NCI-H345 treated with DMSO at 0.1 percent for 48 hours (cell line): ENCODE results near the gene HDGFL3.
"Not testable (repeated sequence)": the region's sequence is repeated elsewhere in the genome, so short reads cannot be mapped to it uniquely, and the experiment has no call there.

ENCODE experiments used
- DNase-seq: peaks from one replicate; lab custom pipeline; 2025; ENCODE audit not compliant: unreplicated experiment; lab: John Stamatoyannopoulos, UW

The HDGFL3 gene

DNA sequence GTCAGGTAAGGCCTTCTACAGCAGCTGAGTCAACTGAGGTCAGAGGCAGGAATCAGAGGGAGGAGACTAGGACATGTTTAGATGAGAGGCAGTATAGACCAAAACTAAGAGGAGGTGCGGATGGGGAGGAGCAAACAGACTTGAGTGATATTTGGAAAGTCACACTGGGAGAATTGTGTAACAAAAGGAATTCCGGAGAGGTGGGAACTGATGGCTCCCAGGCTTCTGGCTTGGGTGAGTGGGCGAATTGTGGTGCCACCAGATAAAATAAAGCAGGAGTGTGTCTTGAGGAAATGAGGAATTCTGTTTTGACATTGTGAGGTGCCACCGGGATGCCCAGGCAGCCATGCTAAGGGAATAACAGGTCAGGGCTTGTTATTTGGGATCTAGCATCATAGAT, 103.5 kb downstream of the HDGFL3 start:
- no peak for DNase-seq

DNA sequence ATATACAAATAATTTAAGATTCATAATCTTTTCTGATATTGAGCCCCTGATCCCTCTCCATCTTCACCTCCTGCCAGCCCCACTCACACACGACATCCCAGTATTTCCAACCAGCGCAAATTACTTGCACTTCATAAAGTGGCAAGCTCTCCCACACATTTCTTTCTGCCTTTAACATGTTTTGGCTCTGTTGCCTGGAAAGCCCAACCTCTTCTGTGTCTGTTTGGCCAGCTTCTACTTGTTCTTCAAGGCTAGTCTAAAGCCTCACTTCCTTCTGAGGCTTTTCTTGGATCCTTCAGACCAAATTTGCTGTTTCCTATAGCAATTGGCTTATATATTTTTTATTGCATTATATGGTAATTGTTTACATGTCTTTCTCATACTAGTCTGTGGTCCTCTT, 105.3 kb downstream of the HDGFL3 start:
- DNase-seq: no peak

DNA sequence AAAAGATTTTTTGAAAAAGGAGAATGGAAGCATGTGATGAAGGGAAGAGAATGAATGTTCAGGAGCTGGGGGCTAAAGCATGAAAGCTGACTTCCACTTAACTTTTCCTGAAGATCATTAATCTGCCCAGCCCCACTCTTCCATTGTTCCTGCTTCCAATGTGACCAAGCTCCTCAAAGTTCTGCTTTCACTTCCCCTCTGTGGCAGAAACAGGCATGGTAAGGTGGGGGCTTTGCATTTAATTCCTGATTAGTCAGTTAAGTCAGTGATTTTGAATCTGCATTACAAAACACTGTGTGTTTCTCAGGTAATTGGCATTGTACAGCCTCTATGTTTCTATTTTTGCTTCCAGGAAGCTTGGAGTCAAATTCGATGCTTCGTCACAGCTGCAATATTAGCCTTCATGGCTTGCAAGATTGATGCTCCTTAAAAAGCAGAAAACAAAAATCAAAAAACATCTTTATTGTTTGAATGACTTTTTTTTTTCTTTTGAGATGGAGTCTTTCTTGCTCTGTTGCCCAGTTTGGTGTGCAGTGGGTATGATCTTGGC, 107.5 kb downstream of the HDGFL3 start:
- DNase-seq: no peak

DNA sequence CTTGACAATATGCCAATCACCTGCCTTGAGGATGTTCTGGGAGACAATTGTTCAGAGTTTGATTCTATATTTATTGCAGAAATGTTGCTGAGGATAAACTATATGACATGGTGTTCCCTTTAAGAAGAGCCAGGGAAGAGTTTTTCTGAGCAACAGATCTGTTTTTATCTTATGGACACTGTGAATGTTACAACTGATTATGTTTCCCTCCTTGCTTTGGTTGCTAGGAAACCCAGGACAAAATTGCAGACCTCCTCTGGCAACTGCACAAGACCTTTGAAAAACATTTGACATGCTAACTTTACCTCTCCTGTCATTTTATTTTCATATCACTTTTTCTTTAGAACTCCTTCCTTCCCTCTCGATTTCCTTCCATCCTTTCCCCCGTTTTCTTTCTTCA, 108.3 kb downstream of the HDGFL3 start:
- no peak for DNase-seq

DNA sequence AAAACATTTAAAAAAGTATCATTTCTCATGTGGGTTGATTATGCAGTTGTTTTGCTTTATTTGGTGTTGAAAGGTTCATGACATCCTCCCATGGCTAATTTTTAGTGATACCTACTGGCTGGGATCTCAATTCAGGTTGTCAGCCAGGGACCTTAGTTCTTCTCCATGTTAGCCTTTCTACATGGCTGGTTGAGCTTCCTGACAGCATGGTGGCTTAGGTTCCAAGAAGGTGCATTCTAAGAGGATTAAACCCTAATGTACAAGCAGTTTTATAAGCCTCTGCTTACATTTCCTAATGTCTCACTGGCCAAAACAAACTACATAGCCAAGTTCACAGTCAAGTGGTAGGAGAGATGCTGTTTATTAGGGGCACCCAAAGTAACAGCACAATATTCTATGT, 109.5 kb downstream of the HDGFL3 start:
- DNase-seq: no peak

DNA sequence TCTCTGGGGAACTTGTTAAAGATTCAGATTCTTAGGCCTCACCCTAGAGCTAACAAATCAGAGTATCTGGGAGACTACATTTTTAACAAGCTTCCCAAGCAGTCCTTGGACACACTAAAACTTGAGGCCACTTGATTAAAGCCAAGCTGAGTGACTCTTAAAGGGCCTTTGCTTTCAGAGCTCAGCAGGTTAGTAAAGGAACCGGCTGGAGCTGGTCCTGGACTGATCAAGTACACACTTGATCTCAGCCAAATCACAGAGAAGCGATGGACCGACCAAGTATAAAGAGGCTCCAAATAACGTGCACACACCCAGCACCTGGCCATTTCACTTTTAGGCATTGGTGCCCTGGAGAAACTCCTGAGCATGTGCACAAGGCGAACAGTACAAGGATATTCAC, 113.0 kb downstream of the HDGFL3 start:
- no peak for DNase-seq

DNA sequence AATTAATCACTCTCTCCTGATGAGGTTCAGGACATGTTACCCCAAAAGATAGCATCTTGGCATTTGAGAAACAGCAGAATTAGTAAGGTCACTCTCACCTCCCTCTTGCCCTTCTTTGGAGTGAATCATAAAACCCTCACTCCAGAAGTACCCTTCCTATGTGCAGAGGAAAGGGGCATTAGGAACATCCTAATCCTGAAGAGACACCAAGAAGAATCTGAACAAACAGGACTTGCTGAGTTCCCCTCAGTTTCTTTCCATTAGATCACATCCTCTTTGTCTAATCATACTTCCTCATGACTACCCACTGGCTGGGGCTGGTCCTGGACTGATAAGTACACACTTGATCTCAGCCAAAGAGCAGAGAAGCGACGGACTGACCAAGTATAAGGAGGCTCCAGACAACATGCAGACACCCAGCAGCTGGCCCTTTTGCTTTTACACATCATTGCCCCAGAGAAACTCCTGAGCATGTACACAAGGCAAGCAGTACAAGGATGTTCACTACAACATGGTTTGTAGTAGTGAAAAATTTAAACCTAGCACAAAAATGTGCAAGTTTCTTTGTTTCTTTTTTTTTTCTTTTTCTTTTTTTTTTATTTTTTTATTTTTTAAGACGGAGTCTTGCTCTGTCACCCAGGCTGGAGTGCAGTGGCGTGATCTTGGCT, 115.2 kb downstream of the HDGFL3 start:
- no peak for DNase-seq

DNA sequence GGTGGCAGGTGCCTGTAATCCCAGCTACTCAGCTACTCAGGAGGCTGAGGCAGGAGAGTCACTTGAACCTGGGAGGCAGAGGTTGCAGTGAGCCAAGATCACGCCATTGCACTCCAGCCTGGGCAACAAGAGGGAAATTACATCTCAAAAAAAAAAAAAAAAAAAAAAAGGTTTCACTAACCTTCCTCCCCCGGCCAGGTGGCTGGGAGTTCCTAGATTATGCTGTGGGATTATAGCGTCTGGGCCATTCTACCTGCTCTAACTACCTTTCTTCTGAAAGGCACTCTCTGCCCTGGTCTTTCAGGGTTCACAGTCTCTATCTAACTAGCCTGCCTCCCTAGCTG, 115.7 kb downstream of the HDGFL3 start:
- DNase-seq: not testable (repeated sequence)

DNA sequence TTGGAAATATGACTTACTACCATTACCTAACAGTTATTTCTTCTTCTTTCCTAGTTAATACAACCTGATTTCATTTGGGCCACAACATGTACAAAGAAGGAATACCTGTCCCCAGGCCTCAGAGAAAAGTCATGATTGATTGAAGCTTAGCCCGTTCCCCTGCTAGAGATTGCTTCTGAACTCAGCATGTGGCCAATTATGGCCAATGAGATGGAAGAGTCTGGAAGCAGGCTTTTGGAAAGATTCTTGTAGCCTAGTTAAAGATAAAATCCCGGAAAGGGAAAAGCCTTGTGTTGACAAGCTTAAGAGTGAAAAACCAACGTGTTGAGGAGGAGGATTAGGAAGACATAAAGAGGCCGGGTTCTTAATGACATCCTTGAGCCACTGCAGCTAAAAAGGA, 117.2 kb downstream of the HDGFL3 start:
- DNase-seq: no peak

DNA sequence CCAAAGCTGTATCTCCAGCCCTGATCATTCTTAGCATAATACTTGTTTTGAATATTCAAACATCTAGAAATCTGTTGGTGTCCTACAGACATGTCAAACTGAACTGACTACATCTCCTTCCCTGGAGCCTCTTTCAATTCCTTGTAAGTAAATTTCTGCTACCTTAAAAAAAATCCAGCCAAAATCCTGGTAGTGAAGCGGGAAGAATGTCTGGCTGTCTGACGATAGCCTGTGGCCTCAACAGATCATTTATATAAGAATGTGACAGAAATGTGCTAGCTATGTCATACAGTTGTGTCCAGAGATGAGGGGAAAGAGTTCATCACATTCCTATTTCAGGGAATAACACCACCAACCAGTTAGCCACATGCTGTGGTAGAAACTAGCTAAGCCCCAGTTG, 118.7 kb downstream of the HDGFL3 start:
- no peak for DNase-seq

DNA sequence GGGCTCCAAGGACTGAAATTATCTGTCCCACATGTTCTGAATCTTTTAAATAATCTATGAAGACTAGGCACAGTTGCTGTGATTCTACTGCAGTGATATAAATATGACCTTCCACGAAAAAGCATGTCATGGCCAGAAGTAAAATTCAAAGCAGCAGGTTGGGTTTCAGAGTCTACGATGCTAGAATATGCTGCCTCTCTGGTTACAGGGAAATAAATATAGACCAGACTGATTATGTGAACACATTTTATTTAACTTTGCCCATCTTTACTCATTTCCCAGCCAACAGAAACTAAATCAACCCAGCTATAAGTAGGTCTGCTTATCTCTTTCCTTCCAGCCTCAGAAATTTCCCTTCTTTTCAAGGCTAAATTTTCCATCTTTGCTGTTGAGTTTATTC, 120.0 kb downstream of the HDGFL3 start:
- no peak for DNase-seq

DNA sequence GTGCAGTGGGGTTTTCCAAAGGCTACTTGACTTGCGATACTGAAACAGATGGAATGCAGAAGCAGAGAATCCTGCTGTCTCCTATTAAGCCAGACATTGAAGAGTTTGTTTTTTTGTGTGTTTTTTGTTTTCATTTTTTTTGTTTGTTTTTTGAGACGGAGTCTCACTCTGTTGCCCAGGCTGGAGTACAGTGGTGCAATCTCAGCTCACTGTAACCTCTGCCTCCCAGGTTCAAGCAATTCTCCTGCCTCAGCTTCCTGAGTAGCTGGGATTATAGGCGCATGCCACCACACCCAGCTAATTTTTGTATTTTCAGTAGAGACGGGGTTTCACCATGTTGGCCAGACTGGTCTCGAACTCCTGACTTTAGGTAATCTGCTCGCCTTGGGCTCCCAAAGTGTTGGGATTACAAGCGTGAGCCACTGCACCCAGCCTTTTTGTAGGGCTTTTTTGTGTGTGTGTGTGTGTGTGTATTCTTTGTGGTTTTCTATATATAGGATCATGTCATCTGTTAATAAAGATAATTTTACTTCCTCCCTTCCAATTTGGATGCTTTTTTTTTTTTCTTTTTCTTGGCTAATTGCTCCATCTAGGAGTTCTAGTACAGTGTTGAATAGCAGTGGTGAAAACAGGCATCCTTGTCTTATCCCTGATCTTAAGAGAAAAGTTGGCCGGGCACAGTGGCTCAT, 121.6 kb downstream of the HDGFL3 start:
- not testable (repeated sequence) for DNase-seq

DNA sequence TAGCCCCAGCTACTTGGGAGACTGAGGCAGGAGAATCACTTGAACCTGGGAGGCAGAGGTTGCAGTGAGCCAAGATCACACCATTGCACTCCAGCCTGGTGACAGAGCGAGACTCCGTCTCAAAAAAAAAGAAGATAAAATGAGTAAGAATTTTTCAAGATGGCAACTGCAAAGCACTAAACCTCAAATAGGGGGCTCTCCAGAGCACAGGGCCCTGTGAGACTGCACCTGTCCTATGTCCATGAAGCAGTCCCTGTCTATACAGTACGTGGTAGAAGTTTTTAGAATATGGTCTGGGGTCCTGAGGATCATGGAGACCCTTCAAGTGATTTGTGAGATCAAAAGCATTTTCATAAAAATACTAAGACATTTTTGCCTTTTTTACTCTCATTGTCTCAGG, 122.2 kb downstream of the HDGFL3 start:
- DNase-seq: not testable (repeated sequence)

DNA sequence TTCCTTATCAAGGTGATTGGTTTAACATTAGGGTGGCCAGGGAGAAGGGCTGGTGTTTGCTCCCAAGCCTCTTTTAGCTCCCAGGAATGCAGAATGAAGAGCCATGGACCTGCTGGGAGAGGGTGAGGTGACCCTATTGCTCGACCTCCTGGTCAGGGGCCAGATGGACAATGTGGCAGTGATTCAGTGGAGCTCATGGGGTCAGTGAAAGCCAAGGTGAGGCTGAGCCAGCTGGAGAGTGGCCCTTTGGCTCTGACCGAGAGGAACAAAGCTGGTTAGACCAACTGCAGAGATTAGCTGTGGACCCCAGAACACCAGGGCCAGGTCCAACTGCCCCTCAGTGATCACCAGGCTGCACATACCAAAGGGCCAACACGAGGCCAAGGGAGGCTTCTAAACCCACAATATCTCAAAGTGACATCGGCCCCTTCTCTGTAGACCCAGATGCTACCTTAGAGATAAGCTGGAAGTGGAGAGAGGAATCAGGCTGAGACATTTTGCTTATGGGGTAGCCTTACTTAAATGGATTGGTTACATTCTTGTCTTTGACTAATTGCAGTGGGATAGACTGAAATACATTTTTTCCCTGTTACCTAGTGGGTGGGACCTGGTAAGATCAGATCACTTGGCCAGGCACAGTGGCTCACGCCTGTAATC, 124.8 kb downstream of the HDGFL3 start:
- DNase-seq: no peak

DNA sequence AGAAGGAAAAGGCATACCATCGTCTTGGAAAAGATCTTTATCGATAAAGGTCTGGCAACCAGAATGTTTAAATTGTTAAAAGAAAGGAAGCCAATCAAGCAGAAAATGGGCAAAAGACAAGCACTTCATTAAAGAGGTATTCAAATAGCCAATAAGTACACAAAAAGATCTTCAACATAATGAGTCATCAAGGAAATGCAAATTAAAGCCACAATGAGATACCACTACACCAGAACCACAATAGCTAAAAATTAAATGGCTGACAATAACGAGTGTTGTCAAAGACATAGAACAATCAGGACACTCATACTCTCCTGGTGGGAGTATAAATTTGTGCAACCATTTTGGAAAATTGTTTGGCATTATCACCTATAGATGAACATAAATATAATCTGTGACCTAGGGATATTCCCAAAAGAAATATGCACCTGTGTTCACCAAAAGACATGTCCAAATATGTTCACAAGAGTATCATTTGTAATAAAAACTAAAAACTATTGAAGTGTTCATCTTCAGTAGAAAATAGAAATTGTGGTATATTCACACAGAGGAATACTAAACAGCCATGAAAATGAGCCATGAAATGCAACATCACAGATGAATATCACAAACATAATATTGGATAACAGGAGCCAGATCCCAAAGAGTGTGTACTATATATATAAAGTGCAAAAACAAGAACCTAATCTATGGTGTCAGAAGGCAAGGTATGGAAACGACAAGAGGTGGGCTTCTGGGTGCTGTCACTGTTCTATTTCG, 126.2 kb downstream of the HDGFL3 start:
- no peak for DNase-seq

DNA sequence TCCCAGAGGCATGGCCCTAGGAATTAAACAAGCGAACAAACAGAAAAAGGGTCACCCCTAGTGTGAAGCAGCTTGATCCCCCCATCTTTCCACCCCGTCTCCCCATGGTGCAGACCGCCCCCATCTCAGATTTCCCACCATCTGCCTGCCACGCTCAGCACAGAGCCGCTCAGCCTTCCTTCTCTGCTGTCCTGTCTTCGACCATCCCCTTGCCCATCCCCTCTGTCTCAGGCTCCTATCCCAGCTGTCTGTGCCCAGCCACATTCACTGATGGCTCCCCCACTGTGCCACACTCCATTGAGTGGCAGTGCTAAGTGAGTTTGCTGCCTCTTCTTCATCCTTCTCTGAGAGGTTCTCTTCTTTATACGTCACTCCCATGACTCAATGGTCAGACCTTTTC, 128.9 kb downstream of the HDGFL3 start:
- DNase-seq: no peak
